GM19043 (cell line): ENCODE data around the gene KRTAP10-10.
"Not testable (repeated sequence)": the region's sequence is repeated elsewhere in the genome, so short reads cannot be mapped to it uniquely, and the experiment has no call there.

Source experiments
- ATAC-seq: cut with Tn5 transposase; IDR thresholded peaks from one replicate; pipeline ENCODE4 v1.9.1; 2021; ENCODE audit warnings: low read depth; ENCODE audit not compliant: unreplicated experiment

KRTAP10-10 gene

DNA sequence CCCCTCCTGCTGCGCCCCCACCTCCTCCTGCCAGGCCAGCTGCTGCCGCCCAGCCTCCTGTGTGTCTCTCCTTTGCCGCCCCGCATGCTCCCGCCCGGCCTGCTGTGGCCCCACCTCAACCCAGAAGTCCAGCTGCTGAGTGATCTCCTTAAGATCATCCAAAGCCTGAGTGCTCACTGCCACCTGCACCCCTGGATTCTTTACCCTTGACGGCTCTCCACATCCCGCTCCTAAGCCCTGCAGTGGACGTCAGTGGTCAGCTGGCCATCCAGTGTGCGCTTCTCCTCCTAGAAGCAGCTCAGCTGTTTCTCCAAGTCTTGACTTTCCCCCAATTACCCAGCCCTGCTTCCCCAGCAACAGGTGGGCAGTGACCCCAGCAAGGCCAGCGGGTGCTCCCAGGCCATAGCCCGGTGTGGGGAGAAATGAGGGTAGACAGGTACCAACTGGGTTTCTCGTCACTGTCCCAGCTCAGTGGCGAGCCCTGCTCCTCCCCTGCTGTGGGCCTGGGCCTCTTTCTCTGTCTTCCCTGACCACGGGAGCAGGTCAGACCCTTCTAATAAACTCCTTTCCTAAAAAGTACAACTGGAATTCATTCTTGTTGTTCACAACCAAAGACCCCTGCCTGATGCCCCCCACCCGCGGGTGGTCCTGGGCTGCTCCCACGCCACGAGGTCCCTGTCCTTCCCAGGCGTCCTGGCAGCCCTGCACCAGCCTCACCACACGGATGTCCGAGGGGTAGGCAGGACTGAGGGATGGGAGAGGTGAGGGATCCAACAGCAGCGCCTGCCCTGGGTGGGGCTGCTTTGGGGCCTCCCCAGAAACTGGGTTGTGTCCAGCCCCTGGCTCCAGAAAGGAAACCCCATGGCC lies 35.3 kb upstream of the KRTAP10-10 start:
- ATAC-seq, result no peak

DNA sequence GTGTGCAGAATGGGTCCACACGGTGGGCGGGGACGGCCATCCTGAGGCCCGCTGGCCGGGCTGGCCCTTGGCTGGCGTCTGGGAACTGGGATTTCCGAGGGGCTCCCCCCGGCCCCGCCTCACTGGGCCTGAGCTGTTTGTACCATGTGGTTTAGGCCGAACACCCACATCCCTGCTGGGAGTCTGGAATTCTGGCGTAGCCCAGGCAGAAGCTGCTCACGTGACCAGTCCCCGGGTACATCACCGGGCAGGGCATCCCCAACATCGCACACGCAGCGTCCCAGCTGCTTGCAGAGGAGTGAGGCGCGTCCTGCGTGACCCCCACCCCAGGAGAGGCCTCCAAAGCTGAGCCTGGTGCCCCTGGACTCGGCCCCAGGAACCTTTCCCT lies 34.7 kb upstream of the KRTAP10-10 start:
- no peak for ATAC-seq

DNA sequence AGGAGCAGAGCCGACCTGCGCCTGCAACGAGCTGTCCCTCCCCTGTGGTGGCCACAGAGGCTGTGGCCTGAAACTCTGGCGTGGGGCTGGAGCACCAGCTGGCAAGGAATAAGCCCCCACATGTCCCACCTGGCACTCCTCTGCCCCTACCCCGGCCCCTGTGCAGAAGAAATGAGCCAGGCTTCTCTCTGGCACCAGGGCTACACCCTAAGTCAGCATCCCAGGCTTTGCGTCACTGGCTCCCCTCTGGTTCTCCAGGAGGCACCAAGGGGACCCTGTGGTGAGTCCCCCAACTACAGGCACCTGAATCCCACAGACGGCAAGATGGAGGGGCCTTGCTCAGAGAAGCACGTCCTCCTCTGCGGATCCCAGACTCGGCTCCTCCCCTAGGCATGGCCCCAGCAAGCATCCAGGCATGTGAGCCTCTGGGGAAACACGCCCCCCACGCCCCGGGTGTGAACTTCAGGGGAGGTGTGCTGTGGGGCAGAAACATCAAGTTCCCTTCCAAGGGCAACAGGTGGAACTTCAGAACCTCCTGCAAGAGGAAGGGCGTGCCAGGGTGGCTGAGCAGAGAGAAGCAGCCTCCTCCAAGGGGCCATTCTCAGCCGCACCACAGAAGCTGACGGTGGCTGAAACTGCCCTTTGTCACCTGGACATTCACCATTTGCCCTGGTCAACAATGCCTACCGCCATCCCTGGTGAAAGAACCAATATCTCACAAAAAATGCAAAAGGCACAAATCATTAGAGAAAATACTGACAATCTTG lies 33.9 kb upstream of the KRTAP10-10 start:
- ATAC-seq, result no peak

DNA sequence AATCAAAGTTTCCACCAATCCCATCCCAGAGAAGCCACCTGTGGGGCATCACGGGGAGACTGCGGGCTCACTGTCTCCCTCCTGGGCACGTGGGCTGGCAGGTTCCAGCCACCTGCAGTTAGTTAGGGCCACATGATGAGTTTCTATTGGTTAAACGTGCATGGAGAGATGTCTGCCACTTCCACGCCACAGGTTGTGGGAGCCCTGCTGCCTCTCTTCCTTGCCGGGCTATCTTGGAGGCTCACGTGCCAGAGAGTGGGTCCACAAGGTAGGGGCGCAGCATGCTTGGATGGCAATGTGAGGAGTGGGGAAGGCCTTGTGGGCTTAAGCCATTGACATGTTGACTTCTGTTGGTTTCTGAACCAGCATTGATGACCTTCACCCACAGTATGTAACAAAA lies 33.2 kb upstream of the KRTAP10-10 start:
- no peak for ATAC-seq

DNA sequence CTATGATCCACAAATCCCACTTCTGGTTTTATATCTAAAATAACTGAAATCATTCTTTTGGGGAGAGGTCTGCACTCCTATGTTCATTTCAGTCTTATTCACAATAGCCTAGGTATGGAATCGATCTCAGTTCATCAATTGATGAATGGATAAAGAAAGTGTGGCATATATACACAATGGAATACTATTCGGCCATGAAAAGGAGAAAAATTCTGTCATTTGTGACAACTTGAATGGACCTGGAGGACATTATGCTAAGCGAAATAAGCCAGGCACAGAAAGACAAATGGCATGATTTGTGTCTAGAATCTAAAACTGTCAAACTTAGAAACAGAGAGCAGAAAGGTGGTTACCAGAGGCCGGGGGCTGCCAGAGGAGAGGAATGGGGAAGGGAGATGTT lies 30.7 kb upstream of the KRTAP10-10 start:
- no peak for ATAC-seq

DNA sequence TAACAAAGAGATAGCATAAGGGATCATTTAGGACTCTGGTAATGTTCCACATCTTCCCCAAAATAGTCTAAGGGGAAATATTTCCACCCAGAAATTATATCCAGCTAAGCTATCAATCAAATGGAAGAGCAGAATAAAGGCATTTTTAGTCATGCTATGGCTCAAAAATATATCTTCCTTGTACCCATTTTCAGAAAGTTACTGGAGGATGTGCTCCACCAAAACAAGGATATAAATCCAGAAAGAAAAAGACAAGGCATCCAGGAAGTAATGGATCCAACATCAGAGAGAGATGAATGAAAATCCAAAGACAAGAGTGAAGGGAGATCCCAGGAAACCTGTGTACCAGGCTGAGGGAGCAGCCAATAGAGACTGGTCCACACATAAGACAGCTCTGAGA lies 28.0 kb upstream of the KRTAP10-10 start:
- no peak for ATAC-seq

DNA sequence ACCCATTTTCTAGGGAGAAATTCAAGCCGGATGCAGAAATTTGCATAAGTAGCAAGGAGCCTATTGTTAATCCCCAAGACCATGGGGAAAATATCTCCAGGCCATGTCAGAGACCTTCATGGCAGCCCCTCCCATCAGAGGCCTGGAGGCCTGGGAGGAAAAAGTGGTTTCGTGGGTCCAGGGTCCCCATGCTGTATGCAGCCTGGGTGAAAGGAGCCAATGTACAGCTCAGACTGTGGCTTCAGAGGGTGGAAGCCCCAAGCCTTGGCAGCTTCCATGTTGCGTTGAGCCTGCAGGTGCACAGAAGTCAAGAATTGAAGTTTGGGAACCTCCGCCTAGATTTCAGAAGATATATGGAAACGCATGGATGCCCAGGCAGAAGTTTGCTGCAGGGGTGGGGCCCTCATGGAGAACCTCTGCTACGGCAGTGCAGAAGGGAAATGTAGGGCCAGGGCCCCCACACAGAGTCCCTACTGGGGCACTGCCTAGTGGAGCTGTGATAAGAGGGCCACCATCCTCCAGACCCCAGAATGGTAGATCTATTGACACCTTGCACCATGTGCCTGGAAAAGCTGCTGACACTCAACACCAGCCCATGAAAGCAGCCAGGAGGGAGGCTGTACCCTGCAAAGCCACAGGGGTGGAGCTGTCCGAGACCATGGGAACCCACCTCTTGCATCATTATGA lies 26.9 kb upstream of the KRTAP10-10 start:
- not testable (repeated sequence) for ATAC-seq

DNA sequence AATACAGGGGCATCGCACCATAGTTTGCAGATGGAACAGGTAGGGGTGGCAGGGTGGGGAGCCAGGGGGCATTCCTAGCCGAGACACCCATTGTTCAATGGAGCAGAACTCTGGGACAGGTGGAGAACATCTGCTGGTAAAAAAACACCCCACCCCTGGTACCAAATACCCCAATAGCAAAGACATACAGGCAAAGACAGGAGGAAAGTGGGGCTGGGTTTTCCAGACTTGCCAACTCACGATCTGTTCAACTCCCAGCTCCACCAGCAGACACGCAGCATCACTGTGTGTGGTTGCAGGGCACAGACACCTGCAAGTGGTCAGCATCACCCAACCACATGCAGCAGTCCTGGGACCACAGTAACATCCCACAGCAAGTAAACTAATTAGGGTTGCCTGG lies 25.6 kb upstream of the KRTAP10-10 start:
- no peak for ATAC-seq

DNA sequence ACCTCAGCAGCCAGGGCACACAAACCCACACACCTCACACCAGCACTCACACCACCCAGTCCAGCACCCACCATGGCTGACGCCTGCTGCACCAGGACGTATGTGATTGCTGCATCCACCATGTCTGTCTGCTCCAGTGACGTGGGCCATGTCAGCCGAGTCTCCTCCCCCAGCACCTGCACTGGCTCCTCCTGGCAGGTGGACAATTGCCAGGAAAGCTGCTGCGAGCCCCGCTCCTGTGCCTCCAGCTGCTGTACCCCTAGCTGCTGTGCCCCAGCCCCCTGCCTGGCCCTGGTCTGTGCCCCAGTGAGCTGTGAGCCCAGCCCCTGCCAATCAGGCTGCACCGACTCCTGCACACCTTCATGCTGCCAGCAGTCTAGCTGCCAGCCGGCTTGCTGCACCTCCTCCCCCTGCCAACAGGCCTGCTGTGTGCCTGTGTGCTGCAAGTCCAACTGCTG lies 25.1 kb upstream of the KRTAP10-10 start, which contains the start of gene KRTAP10-8:
TSS of gene KRTAP10-8 (plus strand) at position 51 of the 458 bp plus-strand sequence. CDS start at position 73, 22 bp downstream.
- ATAC-seq, result no peak

DNA sequence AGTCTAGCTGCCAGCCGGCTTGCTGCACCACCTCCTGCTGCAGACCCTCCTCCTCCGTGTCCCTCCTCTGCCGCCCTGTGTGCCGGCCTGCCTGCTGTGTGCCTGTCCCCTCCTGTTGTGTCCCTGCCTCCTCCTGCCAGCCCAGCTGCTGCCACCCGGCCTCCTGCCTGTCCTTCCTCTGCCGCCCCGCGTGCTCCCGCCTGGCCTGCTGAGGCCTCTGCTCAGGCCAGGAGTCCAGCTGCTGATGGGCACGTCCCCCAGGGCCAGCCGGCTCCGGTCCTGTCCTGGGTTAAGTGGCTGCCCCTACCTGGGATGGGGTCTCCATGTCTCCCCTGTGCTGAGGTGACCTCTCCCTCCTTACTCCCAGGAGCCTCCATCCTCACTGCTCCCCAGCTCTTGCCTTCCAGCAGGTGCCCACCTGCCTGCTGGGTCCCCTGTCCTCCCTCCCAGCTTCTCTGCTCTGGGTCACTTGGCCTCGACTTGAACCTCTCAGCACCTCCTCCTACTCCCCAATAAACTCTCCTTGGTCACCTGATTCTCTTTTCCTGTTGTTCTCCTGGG lies 24.4 kb upstream of the KRTAP10-10 start:
- ATAC-seq, result no peak

DNA sequence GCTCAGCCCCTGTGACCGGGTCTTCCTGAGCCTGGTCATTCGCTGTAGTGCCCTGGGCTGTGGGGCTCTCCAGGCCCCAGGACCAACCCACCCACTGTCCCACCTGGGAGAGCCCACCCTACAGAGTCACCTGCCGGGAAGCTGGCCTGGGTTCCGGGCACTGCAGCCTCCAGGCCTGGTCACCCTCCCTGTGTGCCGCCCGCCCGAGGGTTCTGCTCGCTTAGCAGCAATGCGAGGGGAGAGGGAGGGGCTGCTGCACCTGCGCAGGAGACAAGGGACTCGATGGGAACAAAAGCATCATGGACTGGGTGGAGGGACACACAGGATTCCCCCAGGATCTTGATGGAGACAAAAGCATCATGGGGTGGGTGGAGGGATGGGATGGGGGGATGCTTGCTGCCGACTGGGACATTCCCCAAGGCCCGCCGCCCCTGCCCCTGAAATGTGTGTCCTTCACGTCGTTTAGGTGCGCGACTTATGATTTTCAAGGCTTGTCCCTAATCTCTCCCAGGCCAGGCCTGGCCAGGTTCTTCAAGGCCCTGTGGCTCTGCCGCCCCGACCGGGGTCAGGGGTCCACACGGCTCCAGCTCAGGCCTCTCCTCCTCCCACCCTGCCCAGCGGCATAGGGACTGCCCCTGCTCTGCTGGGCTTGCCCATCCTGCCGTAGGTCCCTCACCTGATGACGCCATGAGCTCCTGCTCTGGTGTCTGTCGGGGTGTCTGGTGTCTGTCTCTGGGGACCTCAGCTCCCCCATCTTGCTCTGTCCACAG lies 23.6 kb upstream of the KRTAP10-10 start:
- ATAC-seq, result no peak

DNA sequence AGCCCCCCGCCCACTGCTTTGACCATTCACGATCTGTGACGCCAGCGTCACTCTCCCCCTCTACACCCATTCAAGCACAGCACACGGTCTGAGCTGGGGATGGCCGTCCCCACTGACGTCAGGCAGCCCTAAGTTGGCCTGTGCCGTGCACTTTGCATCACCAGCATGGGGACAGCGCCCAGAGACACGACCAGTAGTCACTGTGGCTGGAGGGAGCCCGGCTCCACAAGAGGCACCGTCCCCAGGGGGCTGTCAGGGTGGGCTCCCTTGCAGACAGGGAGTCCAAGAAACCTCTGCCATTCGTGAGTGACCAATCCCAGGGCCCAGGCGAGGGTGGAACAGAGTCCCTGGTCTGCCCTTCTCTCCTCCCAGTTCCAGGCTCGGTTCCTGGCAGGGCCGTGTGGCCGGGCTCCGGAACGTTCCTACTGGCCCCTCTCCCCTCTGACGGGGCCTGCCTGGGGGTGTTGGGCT lies 23.0 kb upstream of the KRTAP10-10 start:
- ATAC-seq, result no peak

DNA sequence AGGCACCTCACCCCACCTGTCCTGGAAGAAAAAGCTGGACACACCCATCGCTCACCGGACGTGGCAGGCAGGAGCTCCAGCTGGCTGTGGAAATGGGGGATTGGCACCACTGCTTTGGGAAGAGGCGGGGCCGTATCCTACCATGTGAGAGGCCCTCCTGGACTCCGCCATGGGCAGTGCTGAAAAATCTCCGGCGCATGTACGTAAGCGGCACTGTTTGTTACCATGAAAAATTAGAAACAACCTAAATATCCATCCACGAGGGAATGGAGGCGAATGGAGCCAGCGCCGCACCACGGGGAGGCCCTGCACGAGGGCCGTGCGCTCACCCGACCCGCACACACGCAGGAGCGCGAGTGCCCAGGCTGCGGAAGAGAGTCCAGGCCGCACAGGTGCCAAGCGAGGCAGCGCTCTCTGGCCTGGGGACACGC lies 22.2 kb upstream of the KRTAP10-10 start:
- no peak for ATAC-seq

DNA sequence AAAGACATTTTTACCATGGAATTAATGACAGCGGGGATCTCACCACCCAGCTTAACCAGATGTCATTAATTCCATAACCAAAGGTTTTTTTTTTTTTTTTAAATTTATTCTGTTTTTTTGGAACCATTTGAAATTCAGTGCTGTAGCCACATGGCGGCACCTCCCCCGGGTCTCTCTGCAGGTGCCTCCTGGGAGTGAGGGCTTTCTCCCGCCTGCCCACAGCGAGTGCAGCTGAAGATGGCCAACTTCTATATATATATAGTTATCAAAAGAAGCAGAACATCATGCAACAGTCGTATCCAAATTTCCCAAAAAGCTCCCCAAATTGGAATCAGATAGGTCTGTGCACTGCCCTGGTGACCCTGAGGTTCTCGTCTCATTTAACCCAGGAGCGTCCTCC lies 21.7 kb upstream of the KRTAP10-10 start:
- ATAC-seq, result no peak

DNA sequence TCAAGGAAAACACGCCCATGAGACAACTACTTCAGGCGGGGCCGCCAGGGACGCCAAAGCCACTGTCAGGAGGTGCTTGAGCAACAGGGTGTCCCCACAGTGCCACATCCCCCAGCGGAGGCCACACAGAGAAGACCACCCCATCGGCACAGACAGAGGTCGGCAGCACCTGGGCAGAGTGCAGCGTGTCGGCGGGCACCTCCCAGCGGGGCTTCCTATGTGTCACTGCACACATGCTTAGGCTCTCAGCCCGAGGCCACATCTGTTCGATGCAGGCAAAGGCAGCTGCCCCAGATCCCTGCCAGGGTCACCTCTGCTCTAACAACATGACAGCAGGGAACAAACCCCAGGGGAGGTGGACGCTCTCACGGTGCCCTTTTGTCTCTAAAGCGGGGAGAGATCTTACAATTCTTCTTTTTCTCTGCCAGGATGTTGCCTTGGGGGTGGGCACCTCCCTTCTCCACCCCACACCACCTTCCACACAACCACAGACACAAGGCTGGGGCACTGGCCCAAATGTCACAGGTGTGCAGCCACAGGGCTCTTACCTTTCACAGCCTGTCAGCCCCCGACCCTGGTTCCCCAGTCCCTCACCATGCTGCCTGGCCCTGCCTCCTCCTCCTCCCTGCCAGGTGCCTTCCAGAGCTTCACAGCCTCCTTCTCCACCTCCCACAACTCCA lies 21.1 kb upstream of the KRTAP10-10 start:
- no peak for ATAC-seq

DNA sequence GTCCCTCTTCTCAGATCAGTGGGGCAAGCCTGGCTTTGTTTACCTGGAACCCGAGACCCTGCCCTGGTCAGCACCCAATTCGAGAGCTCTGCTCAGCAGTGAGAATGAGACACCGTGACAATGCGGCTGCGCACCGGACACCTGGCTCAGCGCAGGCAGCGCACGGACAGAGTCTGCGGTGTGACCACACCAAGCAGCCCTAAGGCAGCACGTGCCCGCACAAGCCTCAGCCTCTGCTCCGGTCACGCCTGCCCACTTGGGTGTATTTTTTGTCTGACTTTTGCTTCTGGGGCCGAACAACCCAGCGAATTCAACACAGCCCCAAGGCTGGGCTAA lies 20.6 kb upstream of the KRTAP10-10 start:
- ATAC-seq, result no peak

DNA sequence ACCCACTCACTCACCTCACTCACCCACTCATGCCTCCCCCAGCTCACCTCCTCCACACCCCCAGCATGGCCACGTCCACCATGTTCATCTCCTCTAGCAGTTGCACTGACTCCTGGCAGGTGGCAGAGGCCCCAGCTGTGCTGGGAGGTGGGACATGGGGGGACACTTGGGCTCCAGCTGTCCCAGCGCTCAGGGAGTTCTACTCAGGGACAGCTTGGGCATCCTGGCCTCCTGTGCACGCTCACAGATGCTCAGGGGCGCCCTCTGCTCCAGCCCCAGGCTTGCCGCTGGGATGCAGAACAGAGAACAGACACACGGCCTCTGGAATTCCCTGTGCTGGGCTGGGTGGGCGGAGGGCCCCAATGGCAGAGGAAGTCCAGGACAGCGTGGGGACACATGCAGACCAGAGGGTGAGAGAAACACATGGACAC lies 20.1 kb upstream of the KRTAP10-10 start:
- ATAC-seq, result no peak

DNA sequence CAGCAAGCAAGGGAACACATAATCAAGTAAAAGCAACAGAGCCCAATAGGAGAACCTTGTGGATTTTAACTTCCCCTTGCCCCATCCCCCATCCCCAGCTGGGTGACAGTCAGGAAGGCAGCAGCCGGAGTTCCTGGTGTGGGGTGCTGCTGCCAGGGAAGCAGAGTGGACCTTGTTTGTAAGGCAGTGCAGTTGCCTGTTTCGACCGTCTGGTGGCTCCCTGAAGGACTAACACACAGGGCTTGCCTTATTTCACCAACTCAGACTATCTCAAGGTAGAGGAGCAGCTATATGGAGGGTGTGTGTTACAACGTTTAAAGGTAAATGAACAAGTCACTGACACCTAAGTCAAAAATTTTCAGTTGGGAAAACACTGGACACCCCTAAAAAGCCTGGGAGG lies 18.7 kb upstream of the KRTAP10-10 start:
- no peak for ATAC-seq

DNA sequence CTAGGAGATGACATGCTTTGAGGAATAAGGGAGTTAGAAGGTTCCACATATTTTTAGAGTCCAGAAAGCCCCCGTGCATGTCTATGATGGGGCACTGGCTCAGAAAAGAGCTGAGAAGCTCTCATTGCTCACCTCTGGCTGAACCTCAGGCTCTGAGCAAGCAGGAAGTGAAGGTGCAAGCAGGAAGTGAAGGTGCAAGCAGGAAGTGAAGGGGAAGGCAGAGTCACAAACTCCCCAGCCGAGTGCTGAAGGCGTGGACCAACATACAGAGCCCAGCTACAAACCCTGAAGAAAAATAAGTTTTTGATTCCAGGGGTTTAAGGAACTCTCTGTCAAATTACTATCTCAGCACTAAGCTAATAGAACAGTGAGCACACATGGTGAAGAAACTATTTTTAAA lies 18.2 kb upstream of the KRTAP10-10 start:
- ATAC-seq, result no peak
